Ovary (tissue), 9 donors: ENCODE data around the gene GTSF1L. TPM values are rescaled to one million over a fixed set of nuclear protein-coding genes. Genes with fewer than 3 reads are reported as not detected.

Source experiments
- DNase-seq, 5 donors: peaks; one replicate each; pipeline ENCODE4 v3.0.0-alpha.2; 2019 to 2020
- H3K27ac ChIP-seq, 2 donors: fragments of 200-600 bp; one replicate each; pipeline versions ENCODE4 v1.5.1 to v1.8.0; 2019 to 2022
- H3K27me3 ChIP-seq: fragments of 200-600 bp; one replicate; pipeline ENCODE4 v1.8.0; 2022
- H3K36me3 ChIP-seq: fragments of 200-600 bp; sonication (generic); one replicate; pipeline ENCODE4 v1.5.1; 2019
- H3K4me1 ChIP-seq: one replicate; pipeline ENCODE4 v1.8.1; 2013; ENCODE audit warnings: mild to moderate bottlenecking, moderate library complexity; ENCODE audit not compliant: insufficient read depth
- H3K4me3 ChIP-seq: fragments of 200-600 bp; sonication (generic); one replicate; pipeline ENCODE4 v1.5.1; 2017
- H3K9me3 ChIP-seq, 2 donors: fragments of 200-600 bp in 1 of 2; sonication (generic) in 1 of 2; one replicate each; pipeline versions ENCODE4 v1.5.1 to v1.8.1; 2013 to 2019; ENCODE audit warnings: mild to moderate bottlenecking in 1 of 2, moderate library complexity in 1 of 2
- EP300 ChIP-seq: sonication (generic); formaldehyde crosslinking; IDR thresholded peaks from one replicate; pipeline ENCODE4 v1.6.1; 2017; ENCODE audit warnings: antibody characterized with exemption
- POLR2A ChIP-seq: fragments of 450-650 bp; IDR thresholded peaks from one replicate; pipeline ENCODE4 v1.6.1; 2017; ENCODE audit warnings: antibody characterized with exemption, mild to moderate bottlenecking, moderate library complexity
- WGBS, 3 donors: extraction: QIAGEN DNeasy Blood & Tissue Kit in 1 of 3; methylation state at CpG; one replicate each; pipeline versions ENCODE4 v1.1.5 to v1.1.7; 2013 to 2017; 5-methylcytosine and 5-hydroxymethylcytosine counted together
- intact Hi-C, 4 donors: fragments of 100-400 bp; cut with DNase I; formaldehyde crosslinking; loops; one replicate each; pipeline versions ENCODE4 v1.11.0 to v1.15.1; 2022 to 2023
- polyA plus RNA-seq, 2 donors: library from polyadenylated mRNA; stranded (reverse); fragments of 200-250 nt in 1 of 2; fragments of 350-450 nt in 1 of 2; fragmentation: Illumina TruSeq in 1 of 2; extraction: RNeasy Lipid Tissue Mini Kit (QIAGEN cat#74804) in 1 of 2; gene quantifications; one replicate each; pipeline ENCODE4 v1.2.3, GENCODE V29; 2013 to 2014
- total RNA-seq, 7 donors: library from RNA; depleted of rRNA in 2 of 7; stranded (reverse); fragments of >200 nt in 2 of 7; fragmentation: NEBNext Ultra II Directional in 3 of 7; extraction: Animal tissue kit (Norgen Biotek cat#: 25700) in 3 of 7; gene quantifications; one replicate each; pipeline versions ENCODE4 v1.1.0 to v1.2.4, GENCODE V29; 2016 to 2023
- TF ChIP-seq, protein P1 (sequence below), 3 donors: fragments of 450-650 bp in 2 of 3; fragments of 200-600 bp in 1 of 3; IDR thresholded peaks; one replicate each; pipeline versions ENCODE4 v1.5.1 to v1.8.0; 2016 to 2022; ENCODE audit warnings: antibody characterized with exemption in 3 of 3, mild to moderate bottlenecking in 1 of 3
- donor health status: DM: no; HTN: no; CAD: no; lungs with moderate emphysema.
- donor health status: DM: no; HTN: no; CAD: no.
- donor health status: Bipolar disorder and iron deficiency.
- donor health status: DM: yes; HTN: yes; CAD: no.
- donor health status: DM: no; HTN: no; CAD: no.
- donor health status: DM: yes; HTN: yes; CAD: no.

Gene GTSF1L
- total and polyA plus RNA-seq, 9 donors, result not detected

DNA sequence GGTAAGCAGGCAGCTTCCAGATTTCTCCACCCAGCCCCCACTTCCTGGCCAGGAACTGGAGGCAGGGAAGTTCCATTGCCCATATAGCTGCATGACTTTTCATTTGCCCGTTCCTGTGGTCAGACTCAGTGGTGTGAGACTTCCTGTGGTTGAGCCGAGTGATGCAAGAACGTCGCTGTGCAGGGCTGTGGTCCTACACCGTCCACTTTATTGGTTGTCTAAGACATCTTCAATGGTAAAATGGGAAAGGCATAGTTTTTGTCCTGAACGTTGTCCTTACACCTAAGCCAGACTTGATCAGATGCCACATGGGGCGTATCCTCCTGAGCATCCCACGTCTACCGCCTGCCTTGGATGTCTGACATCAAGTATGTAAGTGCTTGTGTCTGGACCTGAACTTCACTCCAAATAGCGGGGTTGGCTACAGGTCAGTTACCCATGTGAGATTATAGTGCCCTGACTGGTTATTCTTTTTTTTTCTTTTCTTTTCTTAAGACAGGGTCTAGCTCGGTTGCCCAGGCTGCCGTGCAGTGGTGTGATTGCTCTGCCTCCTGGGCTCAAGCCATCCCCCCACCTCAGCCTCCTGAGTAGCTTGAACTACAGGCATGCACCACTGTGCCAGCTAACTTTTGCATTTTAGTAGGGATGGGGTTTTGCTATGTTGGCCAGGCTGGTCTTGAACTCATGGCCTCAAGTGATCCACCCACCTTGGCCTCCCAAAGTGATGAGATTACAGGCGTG, 25.9 kb upstream of the GTSF1L start:
- intact Hi-C loops, result loop anchor here in 2 of 4 donors (5.0 kb wide), 1 partner anchor 330 kb away; no protein-coding TSS in a partner anchor
- H3K36me3 ChIP-seq, result no peaks in the 10 kb centered on the region
- H3K4me3 ChIP-seq, result no peak overlapping the region
- H3K9me3 ChIP-seq, result no peaks in the 10 kb centered on the region
- DNase-seq, result no peak
- H3K27me3 ChIP-seq, result no peaks in the 10 kb centered on the region
- 74 to 82% (median 80%) methylated on average over 13 of the region's 13 CpGs for WGBS, 3 donors
- no peak overlapping the region for H3K27ac ChIP-seq
- no peaks in the 10 kb centered on the region for H3K4me1 ChIP-seq
- TF ChIP-seq EP300 (no peak), POLR2A (no peak)
- TF ChIP-seq, protein P1, sequence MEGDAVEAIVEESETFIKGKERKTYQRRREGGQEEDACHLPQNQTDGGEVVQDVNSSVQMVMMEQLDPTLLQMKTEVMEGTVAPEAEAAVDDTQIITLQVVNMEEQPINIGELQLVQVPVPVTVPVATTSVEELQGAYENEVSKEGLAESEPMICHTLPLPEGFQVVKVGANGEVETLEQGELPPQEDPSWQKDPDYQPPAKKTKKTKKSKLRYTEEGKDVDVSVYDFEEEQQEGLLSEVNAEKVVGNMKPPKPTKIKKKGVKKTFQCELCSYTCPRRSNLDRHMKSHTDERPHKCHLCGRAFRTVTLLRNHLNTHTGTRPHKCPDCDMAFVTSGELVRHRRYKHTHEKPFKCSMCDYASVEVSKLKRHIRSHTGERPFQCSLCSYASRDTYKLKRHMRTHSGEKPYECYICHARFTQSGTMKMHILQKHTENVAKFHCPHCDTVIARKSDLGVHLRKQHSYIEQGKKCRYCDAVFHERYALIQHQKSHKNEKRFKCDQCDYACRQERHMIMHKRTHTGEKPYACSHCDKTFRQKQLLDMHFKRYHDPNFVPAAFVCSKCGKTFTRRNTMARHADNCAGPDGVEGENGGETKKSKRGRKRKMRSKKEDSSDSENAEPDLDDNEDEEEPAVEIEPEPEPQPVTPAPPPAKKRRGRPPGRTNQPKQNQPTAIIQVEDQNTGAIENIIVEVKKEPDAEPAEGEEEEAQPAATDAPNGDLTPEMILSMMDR (IDR thresholded peaks at IDR 0.05), result no peak

- no peak for DNase-seq
- Histone ChIP-seq H3K27me3 (no peaks in the 10 kb centered on the region), H3K36me3 (no peaks in the 10 kb centered on the region), H3K9me3 (no peaks in the 10 kb centered on the region), H3K4me1 (no peaks in the 10 kb centered on the region), H3K4me3 (no peak overlapping the region), H3K27ac (no peak overlapping the region)
- TF ChIP-seq EP300, result no peak
- TF ChIP-seq, protein P1 (IDR thresholded peaks at IDR 0.05), result no peak
- TF ChIP-seq POLR2A, result no peak
- intact Hi-C loops, result loop anchor here in 2 of 4 donors (5.0 kb wide), 1 partner anchor 330 kb away; no protein-coding TSS in a partner anchor
- WGBS, 3 donors, result 74 to 86% (median 84%) methylated on average over 4 of the region's 4 CpGs
Observed at GRCh38 chr20:43752051-43752360, 25.2 kb upstream of the GTSF1L start.

DNA sequence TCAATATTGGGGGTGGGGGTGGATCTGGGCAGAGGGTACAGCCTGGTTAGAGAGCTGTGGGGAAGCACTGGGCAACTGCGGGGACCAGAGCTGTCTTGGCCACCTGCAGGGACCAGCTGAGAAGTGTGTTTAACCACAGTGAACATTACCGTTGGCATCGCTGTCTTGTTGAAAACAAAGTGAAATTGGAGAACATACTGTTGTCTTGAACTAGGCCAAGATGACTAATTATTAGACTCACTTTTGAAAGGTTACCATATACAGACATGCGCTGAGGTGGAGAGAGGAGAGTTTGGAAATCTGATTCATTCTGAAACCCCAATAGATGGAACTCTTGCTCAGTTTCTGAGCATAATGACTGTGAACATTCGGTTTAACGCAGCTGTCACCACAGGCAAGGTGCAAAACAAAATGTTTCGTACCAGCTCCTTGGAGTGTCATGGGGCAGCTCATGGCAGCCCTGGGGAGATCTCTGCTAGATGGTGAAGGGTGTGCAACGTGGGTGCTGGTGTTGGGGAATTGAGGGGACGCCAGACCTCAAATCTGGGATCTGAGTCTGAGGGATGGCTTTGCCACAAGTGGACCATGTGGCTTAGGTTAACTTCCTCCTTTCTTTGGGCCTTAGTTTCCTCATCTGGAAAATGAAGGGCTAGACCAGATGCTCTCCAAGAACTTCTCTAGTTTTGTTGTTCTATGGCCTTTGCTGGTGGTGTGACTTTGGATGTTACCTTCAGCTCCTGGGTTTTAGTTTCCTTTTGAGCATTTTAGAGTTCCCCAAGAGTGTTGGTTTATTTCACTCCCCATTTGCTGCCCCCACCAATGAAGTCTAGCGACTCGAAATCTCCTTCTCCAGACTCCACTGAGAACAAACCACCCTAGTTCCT, 24.6 kb upstream of the GTSF1L start:
- H3K27me3 ChIP-seq, result no peaks in the 10 kb centered on the region
- intact Hi-C loops, result loop anchor here in 2 of 4 donors (5.0 kb wide), 1 partner anchor 331 kb away; no protein-coding TSS in a partner anchor
- no peaks in the 10 kb centered on the region for H3K9me3 ChIP-seq
- WGBS, 3 donors, result 74 to 86% (median 77%) methylated on average over 11 of the region's 11 CpGs
- TF ChIP-seq EP300 (no peak), POLR2A (no peak)
- TF ChIP-seq, protein P1 (IDR thresholded peaks at IDR 0.05), result no peak
- no peaks in the 10 kb centered on the region for H3K4me1 ChIP-seq
- no peak for DNase-seq
- no peaks in the 10 kb centered on the region for H3K36me3 ChIP-seq
- H3K27ac ChIP-seq, result no peak overlapping the region
- H3K4me3 ChIP-seq, result no peak overlapping the region

- no peak for DNase-seq
- H3K4me3 ChIP-seq, result no peak overlapping the region
- no peak for TF ChIP-seq POLR2A
- TF ChIP-seq, protein P1 (IDR thresholded peaks at IDR 0.05), result no peak
- TF ChIP-seq EP300, result no peak
- intact Hi-C loops, result loop anchor here in 2 of 4 donors (5.0 kb wide), 1 partner anchor 332 kb away; no protein-coding TSS in a partner anchor
- H3K9me3 ChIP-seq, result no peaks in the 10 kb centered on the region
- H3K36me3 ChIP-seq, result no peaks in the 10 kb centered on the region
- H3K27me3 ChIP-seq, result no peaks in the 10 kb centered on the region
- H3K27ac ChIP-seq, result no peak overlapping the region
- H3K4me1 ChIP-seq, result no peaks in the 10 kb centered on the region
Observed at GRCh38 chr20:43750774-43751166, 24.0 kb upstream of the GTSF1L start.
